Endothelial cell of umbilical vein (primary cell): ENCODE measurements around the gene ITSN1. TPM values are rescaled to one million over a fixed set of nuclear protein-coding genes. Genes with fewer than 3 reads are reported as not detected.
"Not testable (repeated sequence)": the region's sequence is repeated elsewhere in the genome, so short reads cannot be mapped to it uniquely, and the experiment has no call there.

Experiments
- BruUV-seq: library from RNA; stranded (reverse); fragments of 400-500 nt; replicated peaks from 2 replicates; lab custom pipeline; 2021; lab: Mats Ljungman, UMichigan
- CTCF ChIA-PET: fragments of 300-600, 350-600 bp; sonication (Branson Sonifier 250); formaldehyde crosslinking; loops from one replicate; lab custom pipeline; 2021; ENCODE audit warnings: antibody characterized with exemption, inconsistent platforms; lab: Charles Lee
- POLR2A ChIA-PET: fragments of 300-600, 350-600 bp; sonication (Branson Sonifier 250); formaldehyde crosslinking; loops from one replicate; lab custom pipeline; 2021; ENCODE audit warnings: antibody characterized with exemption, inconsistent platforms; lab: Charles Lee
- DNase-seq: peaks from one replicate; pipeline ENCODE4 v3.0.0-alpha.2; 2011; ENCODE audit warnings: low read depth, low spot score
- FAIRE-seq: peaks from 2 replicates; lab custom pipeline; 2011; peaks lifted over from hg19 to GRCh38; lab: Jason Lieb, UNC
- H2AFZ ChIP-seq: 2 replicates; pipeline ENCODE4 v1.6.0; 2012; ENCODE audit warnings: low read depth, low read length, control low read depth, inconsistent platforms
- H3K27ac ChIP-seq: 2 replicates; pipeline ENCODE4 v1.5.1; 2011; ENCODE audit warnings: low read depth, mild to moderate bottlenecking, control low read depth, low read length, moderate library complexity; ENCODE audit not compliant: insufficient read depth
- H3K27me3 ChIP-seq, 2 experiments: 2 replicates each; pipeline versions ENCODE4 v1.6.0 to v1.6.1; 2011; ENCODE audit warnings: low read length in 2 of 2, mixed read lengths in 1 of 2; ENCODE audit not compliant: control insufficient read depth in 2 of 2, insufficient read depth in 2 of 2
- H3K36me3 ChIP-seq, 2 experiments: 2 replicates in 1 of 2; 3 replicates in 1 of 2; pipeline ENCODE4 v1.5.1; 2011; ENCODE audit warnings: low read length in 2 of 2, mild to moderate bottlenecking in 1 of 2, moderate library complexity in 1 of 2; ENCODE audit not compliant: control insufficient read depth in 2 of 2, insufficient read depth in 2 of 2; ENCODE audit errors: extremely low read depth in 1 of 2
- H3K4me1 ChIP-seq: 3 replicates; pipeline ENCODE4 v1.5.1; 2011; ENCODE audit warnings: mild to moderate bottlenecking, low read length; ENCODE audit not compliant: control insufficient read depth, insufficient read depth; ENCODE audit errors: extremely low read depth
- H3K4me2 ChIP-seq: 2 replicates; pipeline ENCODE4 v1.6.1; 2011; ENCODE audit warnings: low read length, control low read depth, mixed read lengths; ENCODE audit not compliant: insufficient read depth
- H3K4me3 ChIP-seq, 3 experiments: fragments of 200-600 bp in 1 of 3; sonication (generic), shearing (Covaris generic) in 1 of 3; replicated peaks in 1 of 3; 2 replicates each; pipeline ENCODE4 v1.5.1; 2011 to 2016; ENCODE audit warnings: control low read depth in 3 of 3, low read length in 3 of 3, mild to moderate bottlenecking in 2 of 3, inconsistent platforms in 1 of 3, low read depth in 1 of 3, moderate library complexity in 1 of 3; ENCODE audit not compliant: insufficient read depth in 1 of 3
- H3K79me2 ChIP-seq: 2 replicates; pipeline ENCODE4 v1.6.0; 2012; ENCODE audit warnings: low read length, inconsistent platforms; ENCODE audit not compliant: control insufficient read depth, insufficient read depth
- H3K9ac ChIP-seq: replicated peaks from 2 replicates; pipeline ENCODE3; 2011; ENCODE audit warnings: low read length, control low read depth; ENCODE audit not compliant: insufficient read depth; ENCODE audit errors: extremely low read depth
- H3K9me1 ChIP-seq: replicated peaks from 3 replicates; pipeline ENCODE4 v1.6.0; 2011; ENCODE audit warnings: mild to moderate bottlenecking, low read length; ENCODE audit not compliant: control insufficient read depth, insufficient read depth; ENCODE audit errors: extremely low read depth
- H3K9me3 ChIP-seq: replicated peaks from 2 replicates; pipeline ENCODE4 v1.5.1; 2012; ENCODE audit warnings: low read length, inconsistent platforms; ENCODE audit not compliant: control insufficient read depth, insufficient read depth
- H4K20me1 ChIP-seq: replicated peaks from 2 replicates; pipeline ENCODE3; 2011; ENCODE audit warnings: mild to moderate bottlenecking, low read length; ENCODE audit not compliant: control insufficient read depth, insufficient read depth; ENCODE audit errors: extremely low read depth
- JUN ChIP-seq: IDR thresholded peaks from 2 replicates; pipeline ENCODE4 v1.6.1; 2011; ENCODE audit warnings: borderline replicate concordance, low read depth; ENCODE audit not compliant: insufficient read length, insufficient read depth
- dilution Hi-C: fragments of 300-500 bp; cut with MboI; formaldehyde crosslinking; loops from one replicate; pipeline ENCODE4 v1.15.0; 2019; ENCODE audit warnings: low sequenced_read_pairs; ENCODE audit not compliant: extremely low pct_ligation_motif_present
- intact Hi-C: fragments of 100-400 bp; cut with micrococcal nuclease; formaldehyde crosslinking; loops from one replicate; pipeline ENCODE4 v1.10.0; 2022
- polyA plus RNA-seq, 4 experiments: library from polyadenylated mRNA; depleted of rRNA in 3 of 4; stranded (reverse) in 3 of 4; unstranded in 1 of 4; fragments of >200 nt; gene quantifications; 2 replicates each; pipeline versions ENCODE4 v1.2.1 to v1.2.3, GENCODE V29; 2011 to 2012; ENCODE audit warnings: missing spikeins in 1 of 4
- total RNA-seq: library from RNA; stranded (reverse); gene quantifications from 2 replicates; pipeline ENCODE4 v1.2.3, GENCODE V29; 2021

Gene ITSN1
- total and polyA plus RNA-seq, 2 donors (not counting 3 experiments of a cell fraction or from before 2014, with no cell fraction given): 72.2 to 86.8 TPM

GRCh38 chr21:33622253-33622652 is 20.0 kb upstream of the ITSN1 start:
- H3K9ac ChIP-seq: no peak overlapping the region
- H2AFZ ChIP-seq: no peak overlapping the region
- TF ChIP-seq JUN: no peak
- FAIRE-seq (no peak), DNase-seq (no peak)
- H3K36me3 ChIP-seq: peaks cover 0 to 5% of the 10 kb centered on the region in 2 experiments
- no peak overlapping the region for H3K4me3 ChIP-seq
- no peaks in the 10 kb centered on the region for H3K27me3 ChIP-seq
- H4K20me1 ChIP-seq: no peaks in the 10 kb centered on the region
- H3K4me1 ChIP-seq: no peaks in the 10 kb centered on the region
- no peak overlapping the region for H3K4me2 ChIP-seq
- no peaks in the 10 kb centered on the region for H3K79me2 ChIP-seq
- dilution Hi-C loops (no loop called here), intact Hi-C loops (no loop called here)
- H3K9me3 ChIP-seq: no peaks in the 10 kb centered on the region
- BruUV-seq: no TSS peak
- H3K27ac ChIP-seq: no peak overlapping the region
- CTCF ChIA-PET: interaction anchor here (3.3 kb wide), 1 partner anchor 16 kb away, joined by 23 read pairs; no protein-coding TSS in a partner anchor
- POLR2A ChIA-PET: no interaction called here
- no peaks in the 10 kb centered on the region for H3K9me1 ChIP-seq

GRCh38 chr21:33626151-33626550 is 16.1 kb upstream of the ITSN1 start:
- H3K4me2 ChIP-seq, intact Hi-C loops, H4K20me1 ChIP-seq, BruUV-seq, H3K9me3 ChIP-seq, FAIRE-seq, H3K4me1 ChIP-seq, H3K27ac ChIP-seq, H3K27me3 ChIP-seq, H3K36me3 ChIP-seq, H2AFZ ChIP-seq, POLR2A ChIA-PET, H3K9me1 ChIP-seq, dilution Hi-C loops, DNase-seq, H3K9ac ChIP-seq, H3K4me3 ChIP-seq, H3K79me2 ChIP-seq: not testable (repeated sequence)
- CTCF ChIA-PET: interaction anchor here (3.1 kb wide), 1 partner anchor 20 kb away, joined by 14 read pairs; no protein-coding TSS in a partner anchor
